ENCODE results near the gene EIF1. TPM values are rescaled to one million over a fixed set of nuclear protein-coding genes. Genes with fewer than 3 reads are reported as not detected.
"Not testable (repeated sequence)": the region's sequence is repeated elsewhere in the genome, so short reads cannot be mapped to it uniquely, and the experiment has no call there.

Gene EIF1
- total and polyA plus RNA-seq, 2 donors (not counting 3 experiments of a cell fraction or from before 2014, with no cell fraction given): 168 to 814 TPM

- no TSS peak for BruUV-seq (replicated peaks)
- dilution Hi-C loops (cut with MboI; ENCODE audit: extremely low pct_ligation_motif_present, low sequenced_read_pairs): no loop called here
- intact Hi-C loops (cut with micrococcal nuclease): no loop called here
- Histone ChIP-seq H3K4me2 (ENCODE audit: insufficient read depth, low read length) (no peak overlapping the region), H3K9me3 (replicated peaks; ENCODE audit: control insufficient read depth, insufficient read depth, low read length) (no peaks in the 10 kb centered on the region), H3K4me3 (replicated peaks in 1 of 3; ENCODE audit: insufficient read depth in 1 of 3, low read depth in 1 of 3, low read length in 3 of 3) (no peak overlapping the region), H3K27me3 (ENCODE audit: control insufficient read depth in 2 of 2, insufficient read depth in 2 of 2, low read length in 2 of 2) (no peaks in the 10 kb centered on the region), H3K36me3 (ENCODE audit: control insufficient read depth in 2 of 2, extremely low read depth in 1 of 2, insufficient read depth in 2 of 2, low read length in 2 of 2) (no peaks in the 10 kb centered on the region), H3K9me1 (replicated peaks; ENCODE audit: control insufficient read depth, extremely low read depth, insufficient read depth, low read length) (no peaks in the 10 kb centered on the region), H4K20me1 (replicated peaks; ENCODE audit: control insufficient read depth, extremely low read depth, insufficient read depth, low read length) (no peaks in the 10 kb centered on the region), H2AFZ (ENCODE audit: low read depth, low read length) (no peak overlapping the region), H3K4me1 (ENCODE audit: control insufficient read depth, extremely low read depth, insufficient read depth, low read length) (no peaks in the 10 kb centered on the region), H3K79me2 (ENCODE audit: control insufficient read depth, insufficient read depth, low read length) (no peaks in the 10 kb centered on the region), H3K9ac (replicated peaks; ENCODE audit: extremely low read depth, insufficient read depth, low read length) (no peak overlapping the region), H3K27ac (ENCODE audit: insufficient read depth, low read depth, low read length) (no peak overlapping the region)
- POLR2A ChIA-PET: no interaction called here
- TF ChIP-seq CTCF (IDR thresholded peaks at IDR 0.05; ENCODE audit: extremely low read depth in 1 of 2, insufficient read depth in 1 of 2, low read depth in 1 of 2, low read length in 2 of 2) (no peak), GATA2 (IDR thresholded peaks at IDR 0.05; ENCODE audit: insufficient read depth, insufficient read length, low read depth, low read length) (no peak), POLR2A (IDR thresholded peaks at IDR 0.05; ENCODE audit: low read depth, low read length) (no peak), EZH2 (IDR thresholded peaks at IDR 0.05; ENCODE audit: borderline replicate concordance, low read depth, low read length, severe bottlenecking) (no peak), MAX (IDR thresholded peaks at IDR 0.05; ENCODE audit: insufficient read depth, insufficient read length) (no peak), MYC (IDR thresholded peaks at IDR 0.05; ENCODE audit: low read depth, low read length) (no peak), POLR2AphosphoS5 (IDR thresholded peaks at IDR 0.05; ENCODE audit: insufficient read depth, low read depth, low read length) (no peak), FOS (IDR thresholded peaks at IDR 0.05; ENCODE audit: borderline replicate concordance, insufficient read depth, low read length) (no peak), JUN (IDR thresholded peaks at IDR 0.05; ENCODE audit: borderline replicate concordance, insufficient read depth, insufficient read length, low read depth) (no peak)
- DNase-seq (ENCODE audit: low read depth, low spot score): no peak
- FAIRE-seq: no peak
- CTCF ChIA-PET: interaction anchor here (1.3 to 4.2 kb wide), 3 partner anchors 9 to 90 kb away, joined by 5 to 28 read pairs (median 17); no protein-coding TSS in a partner anchor
Measured at GRCh38 chr17:41639492-41640473, 48.9 kb upstream of the EIF1 start.

GRCh38 chr17:41640596-41640995, 48.1 kb upstream of the EIF1 start:
- H3K4me3 ChIP-seq (replicated peaks in 1 of 3; ENCODE audit: insufficient read depth in 1 of 3, low read depth in 1 of 3, low read length in 3 of 3); intact Hi-C loops (cut with micrococcal nuclease); H4K20me1 ChIP-seq (replicated peaks; ENCODE audit: control insufficient read depth, extremely low read depth, insufficient read depth, low read length); H3K27me3 ChIP-seq (ENCODE audit: control insufficient read depth in 2 of 2, insufficient read depth in 2 of 2, low read length in 2 of 2); POLR2A ChIA-PET; H3K27ac ChIP-seq (ENCODE audit: insufficient read depth, low read depth, low read length); dilution Hi-C loops (cut with MboI; ENCODE audit: extremely low pct_ligation_motif_present, low sequenced_read_pairs); H3K4me2 ChIP-seq (ENCODE audit: insufficient read depth, low read length); H3K9me1 ChIP-seq (replicated peaks; ENCODE audit: control insufficient read depth, extremely low read depth, insufficient read depth, low read length); H3K79me2 ChIP-seq (ENCODE audit: control insufficient read depth, insufficient read depth, low read length); FAIRE-seq; BruUV-seq (replicated peaks); H2AFZ ChIP-seq (ENCODE audit: low read depth, low read length); H3K9ac ChIP-seq (replicated peaks; ENCODE audit: extremely low read depth, insufficient read depth, low read length); H3K9me3 ChIP-seq (replicated peaks; ENCODE audit: control insufficient read depth, insufficient read depth, low read length); H3K4me1 ChIP-seq (ENCODE audit: control insufficient read depth, extremely low read depth, insufficient read depth, low read length); H3K36me3 ChIP-seq (ENCODE audit: control insufficient read depth in 2 of 2, extremely low read depth in 1 of 2, insufficient read depth in 2 of 2, low read length in 2 of 2); DNase-seq (ENCODE audit: low read depth, low spot score): not testable (repeated sequence)
- CTCF ChIA-PET: interaction anchor here (3.0 to 4.2 kb wide), 2 partner anchors 8 to 91 kb away, joined by 17 to 28 read pairs; no protein-coding TSS in a partner anchor

Measured in endothelial cell of umbilical vein (primary cell).